SU-DHL-6 (cell line): ENCODE data around the gene FOXD2.

Source experiments
- H2AFZ ChIP-seq: fragments of 200-600 bp; sonication (generic); 2 replicates; pipeline ENCODE4 v1.6.1; 2014; ENCODE audit warnings: low read depth, mild to moderate bottlenecking, moderate library complexity, mixed read lengths, antibody characterized with exemption, low read length; ENCODE audit not compliant: severe bottlenecking
- H3F3A ChIP-seq: fragments of 200-600 bp; shearing (Covaris generic); 2 replicates; pipeline ENCODE4 v1.6.0; 2016; ENCODE audit warnings: antibody characterized with exemption, mild to moderate bottlenecking; ENCODE audit not compliant: insufficient read depth
- H3K27ac ChIP-seq: fragments of 200-600 bp; sonication (generic); 2 replicates; pipeline ENCODE4 v1.5.1; 2016; ENCODE audit warnings: low read depth, mild to moderate bottlenecking, low read length, moderate library complexity, mixed read lengths
- H3K27me3 ChIP-seq: fragments of 200-600 bp; sonication (generic), shearing (Covaris generic); 2 replicates; pipeline ENCODE4 v1.6.0; 2014; ENCODE audit warnings: mild to moderate bottlenecking, low read length
- H3K36me3 ChIP-seq: fragments of 200-600 bp; sonication (generic); 2 replicates; pipeline ENCODE4 v1.6.1; 2014; ENCODE audit warnings: mild to moderate bottlenecking, low read length, mixed read lengths
- H3K4me2 ChIP-seq: fragments of 300-600, 200-600 bp; shearing (Covaris generic), sonication (generic); 2 replicates; pipeline ENCODE4 v1.6.0; 2014; ENCODE audit warnings: low read length, low read depth, mild to moderate bottlenecking; ENCODE audit not compliant: poor library complexity, severe bottlenecking
- H3K4me3 ChIP-seq: fragments of 200-600 bp; sonication (generic); 2 replicates; pipeline ENCODE4 v1.5.1; 2014; ENCODE audit warnings: antibody characterized with exemption, low read length, mild to moderate bottlenecking, mixed read lengths; ENCODE audit not compliant: insufficient read depth, poor library complexity, severe bottlenecking
- H3K79me2 ChIP-seq: fragments of 200-600 bp; sonication (generic); 2 replicates; pipeline ENCODE4 v1.6.1; 2014; ENCODE audit warnings: mild to moderate bottlenecking, low read length, moderate library complexity; ENCODE audit not compliant: insufficient read depth
- H3K9ac ChIP-seq: fragments of 200-600 bp; sonication (generic); 2 replicates; pipeline ENCODE4 v1.7.0; 2014; ENCODE audit warnings: mild to moderate bottlenecking, low read length
- H3K9me2 ChIP-seq: fragments of 200-600 bp; sonication (generic); replicated peaks from 2 replicates; pipeline ENCODE4 v1.6.1; 2014; ENCODE audit warnings: low read length; ENCODE audit not compliant: insufficient read depth
- H3K9me3 ChIP-seq: fragments of 200-600 bp; sonication (generic); 2 replicates; pipeline ENCODE4 v1.6.1; 2014; ENCODE audit warnings: low read length, mixed read lengths; ENCODE audit not compliant: insufficient read depth
- H4K20me1 ChIP-seq: fragments of 200-600 bp; sonication (generic); 2 replicates; pipeline ENCODE4 v1.6.1; 2014; ENCODE audit warnings: low read depth, mild to moderate bottlenecking, antibody characterized with exemption, low read length, moderate library complexity, mixed read lengths
- CTCF ChIP-seq: fragments of 200-600 bp; sonication (generic); IDR thresholded peaks from one replicate; pipeline ENCODE4 v1.5.1; 2017; ENCODE audit warnings: antibody characterized with exemption, mild to moderate bottlenecking, low read length, moderate library complexity; ENCODE audit not compliant: insufficient read depth, poor library complexity, severe bottlenecking
- EZH2phosphoT487 ChIP-seq: fragments of 200-600 bp; sonication (generic), shearing (Covaris generic); conservative IDR thresholded peaks from 2 replicates; pipeline ENCODE4 v1.6.1; 2018; ENCODE audit warnings: mild to moderate bottlenecking, antibody characterized with exemption, low read length, moderate library complexity, mixed read lengths

Gene FOXD2

GRCh38 chr1:47459253-47459788 is 21.5 kb downstream of the FOXD2 start:
- no peak overlapping the region for H3K9ac ChIP-seq
- H2AFZ ChIP-seq = no peak overlapping the region
- H3K9me2 ChIP-seq = no peaks in the 10 kb centered on the region
- H3K9me3 ChIP-seq = no peaks in the 10 kb centered on the region
- no peak overlapping the region for H3K4me2 ChIP-seq
- no peak overlapping the region for H3K4me3 ChIP-seq
- TF ChIP-seq CTCF (no peak), EZH2phosphoT487 (no peak)
- H3K36me3 ChIP-seq = no peaks in the 10 kb centered on the region
- H3K79me2 ChIP-seq = no peaks in the 10 kb centered on the region
- H3K27ac ChIP-seq = no peak overlapping the region
- H4K20me1 ChIP-seq = no peaks in the 10 kb centered on the region
- H3F3A ChIP-seq = no peaks in the 10 kb centered on the region
- H3K27me3 ChIP-seq = no peaks in the 10 kb centered on the region

GRCh38 chr1:47460040-47460439 is 22.2 kb downstream of the FOXD2 start:
- Histone ChIP-seq H3K27ac (no peak overlapping the region), H3F3A (no peaks in the 10 kb centered on the region), H3K36me3 (no peaks in the 10 kb centered on the region), H3K4me2 (no peak overlapping the region), H3K9me2 (no peaks in the 10 kb centered on the region), H3K9me3 (no peaks in the 10 kb centered on the region), H4K20me1 (no peaks in the 10 kb centered on the region), H3K9ac (no peak overlapping the region), H2AFZ (no peak overlapping the region), H3K27me3 (no peaks in the 10 kb centered on the region), H3K79me2 (no peaks in the 10 kb centered on the region), H3K4me3 (no peak overlapping the region)
- TF ChIP-seq EZH2phosphoT487 (no peak), CTCF (no peak)

GRCh38 chr1:47460456-47460855 is 22.6 kb downstream of the FOXD2 start:
- Histone ChIP-seq H2AFZ (no peak overlapping the region), H3K9ac (no peak overlapping the region), H3K79me2 (no peaks in the 10 kb centered on the region), H3K27ac (no peak overlapping the region), H3K4me3 (no peak overlapping the region), H3K27me3 (no peaks in the 10 kb centered on the region), H3F3A (no peaks in the 10 kb centered on the region), H3K4me2 (no peak overlapping the region), H4K20me1 (no peaks in the 10 kb centered on the region), H3K36me3 (no peaks in the 10 kb centered on the region), H3K9me3 (no peaks in the 10 kb centered on the region), H3K9me2 (no peaks in the 10 kb centered on the region)
- TF ChIP-seq CTCF = no peak
- no peak for TF ChIP-seq EZH2phosphoT487

GRCh38 chr1:47465605-47466004 is 27.8 kb downstream of the FOXD2 start:
- H4K20me1 ChIP-seq = no peaks in the 10 kb centered on the region
- no peaks in the 10 kb centered on the region for H3K27me3 ChIP-seq
- H3K27ac ChIP-seq = no peak overlapping the region
- no peak overlapping the region for H3K4me2 ChIP-seq
- no peaks in the 10 kb centered on the region for H3K79me2 ChIP-seq
- no peaks in the 10 kb centered on the region for H3F3A ChIP-seq
- no peak overlapping the region for H3K4me3 ChIP-seq
- H3K9me3 ChIP-seq = no peaks in the 10 kb centered on the region
- no peaks in the 10 kb centered on the region for H3K36me3 ChIP-seq
- H3K9ac ChIP-seq = no peak overlapping the region
- H2AFZ ChIP-seq = no peak overlapping the region
- no peaks in the 10 kb centered on the region for H3K9me2 ChIP-seq
- TF ChIP-seq EZH2phosphoT487 (no peak), CTCF (no peak)
